PC-9 (cell line): ENCODE measurements around the gene CPA5. TPM values are rescaled to one million over a fixed set of nuclear protein-coding genes. Genes with fewer than 3 reads are reported as not detected.

Experiments
- BruUV-seq: library from RNA; stranded (reverse); fragments of 400-500 nt; replicated peaks from 2 replicates; lab custom pipeline; 2021; lab: Mats Ljungman, UMichigan
- CTCF ChIA-PET: fragments of 300-600 bp; sonication (Branson Sonifier 250); formaldehyde crosslinking; loops from one replicate; lab custom pipeline; 2022; ENCODE audit warnings: antibody characterized with exemption; lab: Charles Lee
- POLR2A ChIA-PET: fragments of 300-600 bp; sonication (Branson Sonifier 250); formaldehyde crosslinking; loops from one replicate; lab custom pipeline; 2022; ENCODE audit warnings: antibody characterized with exemption; ENCODE audit not compliant: unreplicated experiment; lab: Charles Lee
- DNase-seq, 2 experiments: peaks; one replicate each; pipeline versions ENCODE4 v3.0.0 to v3.0.0-alpha.2; 2015 to 2022; ENCODE audit warnings: mixed read lengths in 1 of 2
- H2AFZ ChIP-seq: fragments of 200-600 bp; sonication (generic); 2 replicates; pipeline ENCODE4 v1.8.1; 2017; ENCODE audit warnings: antibody characterized with exemption
- H3F3A ChIP-seq: fragments of 200-600 bp; sonication (generic); 2 replicates; pipeline ENCODE4 v1.8.1; 2017; ENCODE audit warnings: antibody characterized with exemption, mild to moderate bottlenecking, low read depth; ENCODE audit not compliant: insufficient read depth
- H3K27ac ChIP-seq: fragments of 200-600 bp; sonication (generic); 2 replicates; pipeline ENCODE4 v1.6.1; 2016; ENCODE audit warnings: mixed run types
- H3K27me3 ChIP-seq: fragments of 200-600 bp; sonication (generic); 2 replicates; pipeline ENCODE4 v1.6.1; 2016; ENCODE audit warnings: low read depth, mixed run types; ENCODE audit not compliant: insufficient read depth
- H3K36me3 ChIP-seq: fragments of 200-600 bp; sonication (generic); 2 replicates; pipeline ENCODE4 v1.6.1; 2016; ENCODE audit warnings: low read depth, mixed run types
- H3K4me1 ChIP-seq: fragments of 200-600 bp; sonication (generic); replicated peaks from 2 replicates; pipeline ENCODE4 v1.6.1; 2016; ENCODE audit warnings: mixed run types; ENCODE audit not compliant: insufficient read depth
- H3K4me2 ChIP-seq: fragments of 200-600 bp; sonication (generic); 2 replicates; pipeline ENCODE4 v1.6.1; 2017; ENCODE audit warnings: mixed run types
- H3K4me3 ChIP-seq: fragments of 200-600 bp; sonication (generic); 2 replicates; pipeline ENCODE4 v1.6.1; 2016; ENCODE audit warnings: mixed run types
- H3K79me2 ChIP-seq: fragments of 200-600 bp; sonication (generic); 2 replicates; pipeline ENCODE4 v1.6.1; 2017; ENCODE audit warnings: low read depth, mixed run types
- H3K9me2 ChIP-seq: fragments of 200-600 bp; sonication (generic); 2 replicates; pipeline ENCODE4 v1.8.1; 2017; ENCODE audit warnings: mild to moderate bottlenecking; ENCODE audit not compliant: insufficient read depth
- H3K9me3 ChIP-seq: fragments of 200-600 bp; sonication (generic); 2 replicates; pipeline ENCODE4 v1.8.1; 2016; ENCODE audit warnings: low read depth; ENCODE audit not compliant: insufficient read depth
- H4K20me1 ChIP-seq: fragments of 200-600 bp; sonication (generic); 2 replicates; pipeline ENCODE4 v1.8.1; 2017; ENCODE audit not compliant: insufficient read depth
- CTCF ChIP-seq: fragments of 200-600 bp; sonication (generic); conservative IDR thresholded peaks from 2 replicates; pipeline ENCODE4 v1.6.1; 2017; ENCODE audit warnings: mixed run types, antibody characterized with exemption, mild to moderate bottlenecking, moderate library complexity
- EZH2 ChIP-seq: fragments of 200-600 bp; sonication (generic); IDR thresholded peaks from 2 replicates; pipeline ENCODE4 v1.8.0; 2017; ENCODE audit warnings: antibody characterized with exemption, low read depth
- intact Hi-C: fragments of 100-400 bp; cut with micrococcal nuclease; formaldehyde crosslinking; loops from one replicate; pipeline ENCODE4 v1.10.0; 2022; ENCODE audit not compliant: unreplicated experiment
- total RNA-seq: library from RNA; stranded (reverse); gene quantifications from 2 replicates; pipeline ENCODE4 v1.2.3, GENCODE V29; 2021

CPA5 gene
- total RNA-seq, 1 experiment from 2014 or later = not detected

- Histone ChIP-seq H3K9me2 (no peaks in the 10 kb centered on the region), H4K20me1 (no peaks in the 10 kb centered on the region), H3K4me2 (no peak overlapping the region), H3K9me3 (no peaks in the 10 kb centered on the region), H3K4me1 (peaks cover 8% of the 10 kb centered on the region; the same call in 1 of the 2 replicates), H3F3A (no peaks in the 10 kb centered on the region), H3K36me3 (no peaks in the 10 kb centered on the region), H2AFZ (no peak overlapping the region), H3K79me2 (no peaks in the 10 kb centered on the region), H3K27me3 (no peaks in the 10 kb centered on the region), H3K27ac (no peak overlapping the region), H3K4me3 (no peak overlapping the region)
- POLR2A ChIA-PET = no interaction called here
- CTCF ChIA-PET = no interaction called here
- BruUV-seq = no TSS peak
- intact Hi-C loops = no loop called here
- DNase-seq = peak in 1 of 2 experiments; percentile 19
- TF ChIP-seq CTCF (no peak), EZH2 (no peak)
Observed at GRCh38 chr7:130337410-130337971, 7.1 kb upstream of the CPA5 start.

GRCh38 chr7:130338233-130338632 lies 6.4 kb upstream of the CPA5 start:
- Histone ChIP-seq H3K9me2 (no peaks in the 10 kb centered on the region), H3K79me2 (no peaks in the 10 kb centered on the region), H3K4me2 (no peak overlapping the region), H2AFZ (no peak overlapping the region), H3K4me1 (peaks cover under 1% of the 10 kb centered on the region; the same call in 1 of the 2 replicates), H3K4me3 (no peak overlapping the region), H4K20me1 (no peaks in the 10 kb centered on the region), H3K27ac (no peak overlapping the region), H3K27me3 (no peaks in the 10 kb centered on the region), H3F3A (no peaks in the 10 kb centered on the region), H3K36me3 (no peaks in the 10 kb centered on the region), H3K9me3 (no peaks in the 10 kb centered on the region)
- DNase-seq = no peak
- ChIA-PET CTCF (no interaction called here), POLR2A (interaction anchor here (0.7 kb wide), 1 partner anchor 1195 kb away, joined by 3 read pairs; no protein-coding TSS in a partner anchor)
- intact Hi-C loops = no loop called here
- TF ChIP-seq EZH2 (no peak), CTCF (no peak)
- no TSS peak for BruUV-seq

- Histone ChIP-seq H3K79me2 (no peaks in the 10 kb centered on the region), H4K20me1 (no peaks in the 10 kb centered on the region), H2AFZ (no peak overlapping the region), H3K4me2 (no peak overlapping the region), H3K9me2 (no peaks in the 10 kb centered on the region), H3K9me3 (no peaks in the 10 kb centered on the region), H3K4me1 (no peaks in the 10 kb centered on the region), H3K27ac (no peak overlapping the region), H3F3A (no peaks in the 10 kb centered on the region), H3K27me3 (no peaks in the 10 kb centered on the region), H3K36me3 (no peaks in the 10 kb centered on the region), H3K4me3 (no peak overlapping the region)
- ChIA-PET CTCF (no interaction called here), POLR2A (no interaction called here)
- DNase-seq = no peak
- intact Hi-C loops = no loop called here
- TF ChIP-seq CTCF (no peak), EZH2 (no peak)
- no TSS peak for BruUV-seq
Observed at GRCh38 chr7:130341882-130342281, 2.7 kb upstream of the CPA5 start.
